Measurements from ENCODE around the gene COA1.

Gene COA1

GRCh38 chr7:43727494-43727893 is 1.8 kb downstream of the COA1 start:
- ATAC-seq = no peak
- no peak for TF ChIP-seq BACH2 (CRISPR knock-in tag; IDR thresholded peaks at IDR 0.05; ENCODE audit: borderline replicate concordance)
- no peak for TF ChIP-seq PPARA (CRISPR knock-in tag; IDR thresholded peaks at IDR 0.05; ENCODE audit: borderline replicate concordance)
- TF ChIP-seq CREB5 (CRISPR knock-in tag; IDR thresholded peaks at IDR 0.05; ENCODE audit: low read depth) = no peak
- TF ChIP-seq ZFP30 (CRISPR knock-in tag; IDR thresholded peaks at IDR 0.05) = no peak
- no peak for TF ChIP-seq POU6F1 (CRISPR knock-in tag; IDR thresholded peaks at IDR 0.05; ENCODE audit: borderline replicate concordance, low read depth)
- TF ChIP-seq PATZ1 (CRISPR knock-in tag; IDR thresholded peaks at IDR 0.05; ENCODE audit: borderline replicate concordance) = no peak
- no peak for TF ChIP-seq TCF4 (CRISPR knock-in tag; IDR thresholded peaks at IDR 0.05; ENCODE audit: borderline replicate concordance)
- no peak for TF ChIP-seq ZNF565 (CRISPR knock-in tag; conservative IDR thresholded peaks at IDR 0.05; ENCODE audit: low read depth)
- TF ChIP-seq GLIS3 (CRISPR knock-in tag; IDR thresholded peaks at IDR 0.05) = no peak
- TF ChIP-seq ZC3H10 (CRISPR knock-in tag; IDR thresholded peaks at IDR 0.05) = no peak

- TF ChIP-seq TSHZ2 (CRISPR knock-in tag; IDR thresholded peaks at IDR 0.05) (no peak), ZFP30 (CRISPR knock-in tag; IDR thresholded peaks at IDR 0.05) (no peak), CSRNP3 (CRISPR knock-in tag; IDR thresholded peaks at IDR 0.05) (no peak), ISL1 (CRISPR knock-in tag; IDR thresholded peaks at IDR 0.05) (no peak), SNAI2 (CRISPR knock-in tag; IDR thresholded peaks at IDR 0.05) (no peak), ESRRG (CRISPR knock-in tag; IDR thresholded peaks at IDR 0.05) (no peak), OSR1 (CRISPR knock-in tag; IDR thresholded peaks at IDR 0.05) (no peak), ZNF565 (CRISPR knock-in tag; conservative IDR thresholded peaks at IDR 0.05; ENCODE audit: low read depth) (no peak), ARNTL (CRISPR knock-in tag; IDR thresholded peaks at IDR 0.05; ENCODE audit: borderline replicate concordance, low read depth) (no peak), POU6F1 (CRISPR knock-in tag; IDR thresholded peaks at IDR 0.05; ENCODE audit: borderline replicate concordance, low read depth) (no peak), RARB (CRISPR knock-in tag; IDR thresholded peaks at IDR 0.05) (no peak), PATZ1 (CRISPR knock-in tag; IDR thresholded peaks at IDR 0.05; ENCODE audit: borderline replicate concordance) (no peak), ZNF8 (CRISPR knock-in tag; IDR thresholded peaks at IDR 0.05) (no peak), ZFP3 (CRISPR knock-in tag; IDR thresholded peaks at IDR 0.05) (no peak), PPARA (CRISPR knock-in tag; IDR thresholded peaks at IDR 0.05; ENCODE audit: borderline replicate concordance) (no peak), BACH2 (CRISPR knock-in tag; IDR thresholded peaks at IDR 0.05; ENCODE audit: borderline replicate concordance) (no peak), ZC3H10 (CRISPR knock-in tag; IDR thresholded peaks at IDR 0.05) (no peak), CREB5 (CRISPR knock-in tag; IDR thresholded peaks at IDR 0.05; ENCODE audit: low read depth) (no peak), ZNF70 (CRISPR knock-in tag; IDR thresholded peaks at IDR 0.05) (no peak)
- no peak for ATAC-seq
Measured at GRCh38 chr7:43727003-43727402, 2.3 kb downstream of the COA1 start.

Data from SK-N-SH treated with all-trans-retinoic acid at 6 μM for 48 hours (cell line).